HEK293T (cell line): Measurements from ENCODE around the gene NME7.

Experiments used
- FOXA1 ChIP-seq: fragments of 450-650 bp; IDR thresholded peaks from 2 replicates; pipeline ENCODE4 v1.6.1; 2016; ENCODE audit warnings: mild to moderate bottlenecking
- SP1 ChIP-seq: fragments of 450-650 bp; IDR thresholded peaks from 2 replicates; pipeline ENCODE4 v1.6.1; 2017

GRCh38 chr1:169149555-169150286 lies 217.9 kb downstream of the NME7 start:
- TF ChIP-seq FOXA1 (no peak), SP1 (no peak)
